GM20431 (cell line): ENCODE measurements around the gene UBASH3B.
"Not testable (repeated sequence)": the region's sequence is repeated elsewhere in the genome, so short reads cannot be mapped to it uniquely, and the experiment has no call there.

Experiments used
- in situ Hi-C: fragments of 300-500 bp; cut with MseI, MboI; formaldehyde crosslinking; loops from one replicate; pipeline ENCODE4 v1.15.0; 2020; ENCODE audit warnings: low sequenced_read_pairs; ENCODE audit not compliant: unreplicated experiment

The UBASH3B gene

GRCh38 chr11:122655527-122656072, at the start of gene UBASH3B:
UBASH3B (plus strand) TSS chr11:122655722; CDS start chr11:122656050, 328 bp downstream.
- in situ Hi-C loops: no loop called here

- in situ Hi-C loops: not testable (repeated sequence)
Measured at GRCh38 chr11:122607162-122607561, 48.4 kb upstream of the UBASH3B start.

- in situ Hi-C loops: no loop called here
Measured at GRCh38 chr11:122612123-122612824, 43.2 kb upstream of the UBASH3B start.

- in situ Hi-C loops: no loop called here
Measured at GRCh38 chr11:122616718-122617117, 38.8 kb upstream of the UBASH3B start.

GRCh38 chr11:122617297-122617696, 38.2 kb upstream of the UBASH3B start:
- in situ Hi-C loops: no loop called here

GRCh38 chr11:122617926-122618325, 37.6 kb upstream of the UBASH3B start:
- in situ Hi-C loops: no loop called here

GRCh38 chr11:122618927-122619326, 36.6 kb upstream of the UBASH3B start:
- in situ Hi-C loops: no loop called here

- in situ Hi-C loops: no loop called here
Measured at GRCh38 chr11:122619757-122620156, 35.8 kb upstream of the UBASH3B start.

GRCh38 chr11:122625501-122625900, 30.0 kb upstream of the UBASH3B start:
- in situ Hi-C loops: not testable (repeated sequence)

GRCh38 chr11:122625976-122626665, 29.4 kb upstream of the UBASH3B start:
- in situ Hi-C loops: no loop called here

- in situ Hi-C loops: no loop called here
Measured at GRCh38 chr11:122627745-122628144, 27.8 kb upstream of the UBASH3B start.

- in situ Hi-C loops: no loop called here
Measured at GRCh38 chr11:122628810-122629555, 26.5 kb upstream of the UBASH3B start.

- in situ Hi-C loops: no loop called here
Measured at GRCh38 chr11:122632181-122632824, 23.2 kb upstream of the UBASH3B start.

- in situ Hi-C loops: no loop called here
Measured at GRCh38 chr11:122633219-122633829, 22.2 kb upstream of the UBASH3B start.

GRCh38 chr11:122634501-122634900, 21.0 kb upstream of the UBASH3B start:
- in situ Hi-C loops: no loop called here

- in situ Hi-C loops: no loop called here
Measured at GRCh38 chr11:122637541-122637940, 18.0 kb upstream of the UBASH3B start.

- in situ Hi-C loops: no loop called here
Measured at GRCh38 chr11:122642472-122642922, 13.0 kb upstream of the UBASH3B start.

- in situ Hi-C loops: no loop called here
Measured at GRCh38 chr11:122642971-122643370, 12.6 kb upstream of the UBASH3B start.

GRCh38 chr11:122645847-122646246, 9.7 kb upstream of the UBASH3B start:
- in situ Hi-C loops: no loop called here
